ENCODE results near the gene TBC1D22A. TPM values are rescaled to one million over a fixed set of nuclear protein-coding genes. Genes with fewer than 3 reads are reported as not detected.

The TBC1D22A gene
- polyA plus RNA-seq, 1 donor from 2014 or later, result 9.3 TPM

DNA sequence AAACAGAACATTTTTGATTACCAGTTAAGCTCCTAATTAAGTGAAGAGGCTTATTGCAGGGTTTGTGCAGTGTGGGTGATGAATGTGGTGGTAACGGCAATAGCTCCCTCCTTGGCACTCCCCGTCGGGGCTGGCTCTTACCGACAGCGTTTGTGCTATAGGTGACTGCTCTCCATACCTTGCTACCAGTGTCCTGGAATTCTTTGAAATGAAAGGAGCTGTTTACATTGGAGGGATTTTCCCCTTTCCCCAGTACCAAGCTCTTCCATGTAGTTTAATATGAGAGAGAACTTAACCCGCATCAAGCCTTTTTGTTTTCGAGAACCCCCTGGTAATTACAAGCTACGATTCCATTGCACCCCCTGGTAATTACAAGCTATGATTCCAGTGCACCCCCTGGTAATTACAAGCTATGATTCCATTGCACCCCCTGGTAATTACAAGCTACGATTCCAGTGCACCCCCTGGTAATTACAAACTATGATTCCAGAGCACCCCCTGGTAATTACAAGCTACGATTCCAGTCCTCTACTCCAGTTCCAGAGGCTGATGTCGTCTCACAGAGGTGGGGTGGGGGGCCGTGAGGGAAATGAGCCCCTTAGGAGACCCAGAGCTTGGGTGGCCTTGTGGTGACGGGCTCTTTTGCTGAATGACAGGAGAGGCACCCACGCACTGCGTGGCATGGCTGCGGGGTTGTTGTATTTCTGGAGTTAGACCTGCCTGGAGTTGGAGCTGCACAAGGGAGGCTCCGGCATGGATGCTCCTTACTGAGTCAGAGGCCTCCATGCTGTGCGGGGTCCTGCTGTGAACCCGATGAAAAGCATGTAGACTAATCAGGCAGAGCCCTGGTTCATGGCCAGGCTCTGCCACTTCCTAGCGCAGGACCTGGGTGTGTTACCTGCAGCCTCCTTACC, 205.3 kb downstream of the TBC1D22A start:
- Histone ChIP-seq H4K20me1 (ENCODE audit: insufficient read depth) (no peaks in the 10 kb centered on the region), H3K4me2 (ENCODE audit: low read length) (no peak overlapping the region)

GRCh38 chr22:46968359-46968740, 205.9 kb downstream of the TBC1D22A start:
- H3K4me2 ChIP-seq (ENCODE audit: low read length), result no peak overlapping the region
- H3K27ac ChIP-seq (ENCODE audit: low read length), result no peak overlapping the region
- H2AFZ ChIP-seq (ENCODE audit: low read depth, low read length), result no peak overlapping the region
- no peaks in the 10 kb centered on the region for H3K9me2 ChIP-seq (ENCODE audit: insufficient read depth, low read length)
- H3K27me3 ChIP-seq (ENCODE audit: insufficient read depth, low read depth, low read length), result no peaks in the 10 kb centered on the region
- no peaks in the 10 kb centered on the region for H3K9me3 ChIP-seq (ENCODE audit: low read length)
- no peaks in the 10 kb centered on the region for H4K20me1 ChIP-seq (ENCODE audit: insufficient read depth)
- no peaks in the 10 kb centered on the region for H3K36me3 ChIP-seq (ENCODE audit: insufficient read depth, low read length)
- no peak overlapping the region for H3K4me3 ChIP-seq (ENCODE audit: low read length)
- no peak overlapping the region for H3K9ac ChIP-seq (ENCODE audit: low read length)
- no peaks in the 10 kb centered on the region for H3F3A ChIP-seq (ENCODE audit: insufficient read depth, low read length, poor library complexity, severe bottlenecking)
- H3K79me2 ChIP-seq (replicated peaks; ENCODE audit: insufficient read depth, low read length), result no peaks in the 10 kb centered on the region
- TF ChIP-seq POLR2AphosphoS5 (IDR thresholded peaks at IDR 0.05), result no peak
- no peak for TF ChIP-seq SMC3 (conservative IDR thresholded peaks at IDR 0.05; ENCODE audit: poor library complexity)
- TF ChIP-seq TAF1 (IDR thresholded peaks at IDR 0.05; ENCODE audit: low read depth), result no peak
- no peak for TF ChIP-seq MXI1 (conservative IDR thresholded peaks at IDR 0.05; ENCODE audit: poor library complexity, severe bottlenecking)
- TF ChIP-seq RAD21 (conservative IDR thresholded peaks at IDR 0.05), result no peak
- TF ChIP-seq, protein P1, sequence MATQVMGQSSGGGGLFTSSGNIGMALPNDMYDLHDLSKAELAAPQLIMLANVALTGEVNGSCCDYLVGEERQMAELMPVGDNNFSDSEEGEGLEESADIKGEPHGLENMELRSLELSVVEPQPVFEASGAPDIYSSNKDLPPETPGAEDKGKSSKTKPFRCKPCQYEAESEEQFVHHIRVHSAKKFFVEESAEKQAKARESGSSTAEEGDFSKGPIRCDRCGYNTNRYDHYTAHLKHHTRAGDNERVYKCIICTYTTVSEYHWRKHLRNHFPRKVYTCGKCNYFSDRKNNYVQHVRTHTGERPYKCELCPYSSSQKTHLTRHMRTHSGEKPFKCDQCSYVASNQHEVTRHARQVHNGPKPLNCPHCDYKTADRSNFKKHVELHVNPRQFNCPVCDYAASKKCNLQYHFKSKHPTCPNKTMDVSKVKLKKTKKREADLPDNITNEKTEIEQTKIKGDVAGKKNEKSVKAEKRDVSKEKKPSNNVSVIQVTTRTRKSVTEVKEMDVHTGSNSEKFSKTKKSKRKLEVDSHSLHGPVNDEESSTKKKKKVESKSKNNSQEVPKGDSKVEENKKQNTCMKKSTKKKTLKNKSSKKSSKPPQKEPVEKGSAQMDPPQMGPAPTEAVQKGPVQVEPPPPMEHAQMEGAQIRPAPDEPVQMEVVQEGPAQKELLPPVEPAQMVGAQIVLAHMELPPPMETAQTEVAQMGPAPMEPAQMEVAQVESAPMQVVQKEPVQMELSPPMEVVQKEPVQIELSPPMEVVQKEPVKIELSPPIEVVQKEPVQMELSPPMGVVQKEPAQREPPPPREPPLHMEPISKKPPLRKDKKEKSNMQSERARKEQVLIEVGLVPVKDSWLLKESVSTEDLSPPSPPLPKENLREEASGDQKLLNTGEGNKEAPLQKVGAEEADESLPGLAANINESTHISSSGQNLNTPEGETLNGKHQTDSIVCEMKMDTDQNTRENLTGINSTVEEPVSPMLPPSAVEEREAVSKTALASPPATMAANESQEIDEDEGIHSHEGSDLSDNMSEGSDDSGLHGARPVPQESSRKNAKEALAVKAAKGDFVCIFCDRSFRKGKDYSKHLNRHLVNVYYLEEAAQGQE (IDR thresholded peaks at IDR 0.05; ENCODE audit: borderline replicate concordance), result no peak
- TF ChIP-seq EZH2 (IDR thresholded peaks at IDR 0.05; ENCODE audit: borderline replicate concordance, insufficient read depth, low read length, poor library complexity, severe bottlenecking), result no peak

More for the DNA sequence above, 205.3 kb downstream of the TBC1D22A start:
- TF ChIP-seq EP300 (conservative IDR thresholded peaks at IDR 0.05; ENCODE audit: poor library complexity, severe bottlenecking) (no peak), SMC3 (conservative IDR thresholded peaks at IDR 0.05; ENCODE audit: poor library complexity) (no peak), POLR2AphosphoS5 (IDR thresholded peaks at IDR 0.05) (no peak), MXI1 (conservative IDR thresholded peaks at IDR 0.05; ENCODE audit: poor library complexity, severe bottlenecking) (no peak), CTCF (IDR thresholded peaks at IDR 0.05; ENCODE audit: poor library complexity, severe bottlenecking) (no peak), EZH2 (IDR thresholded peaks at IDR 0.05; ENCODE audit: borderline replicate concordance, insufficient read depth, low read length, poor library complexity, severe bottlenecking) (no peak), RAD21 (conservative IDR thresholded peaks at IDR 0.05) (no peak), TAF1 (IDR thresholded peaks at IDR 0.05; ENCODE audit: low read depth) (no peak)
- TF ChIP-seq, protein P1 (IDR thresholded peaks at IDR 0.05; ENCODE audit: borderline replicate concordance), result no peak
- Histone ChIP-seq H3K9ac (ENCODE audit: low read length) (no peak overlapping the region), H3K27ac (ENCODE audit: low read length) (no peak overlapping the region), H2AFZ (ENCODE audit: low read depth, low read length) (no peak overlapping the region), H3K36me3 (ENCODE audit: insufficient read depth, low read length) (no peaks in the 10 kb centered on the region), H3K79me2 (replicated peaks; ENCODE audit: insufficient read depth, low read length) (no peaks in the 10 kb centered on the region), H3F3A (ENCODE audit: insufficient read depth, low read length, poor library complexity, severe bottlenecking) (no peaks in the 10 kb centered on the region), H3K9me3 (ENCODE audit: low read length) (no peaks in the 10 kb centered on the region), H3K4me3 (ENCODE audit: low read length) (no peak overlapping the region), H3K27me3 (ENCODE audit: insufficient read depth, low read depth, low read length) (no peaks in the 10 kb centered on the region), H3K9me2 (ENCODE audit: insufficient read depth, low read length) (no peaks in the 10 kb centered on the region)
